PFSK-1 (cell line): ENCODE measurements around the gene TNRC6B.

Experiments
- FOXP2 ChIP-seq: optimal IDR thresholded peaks from 2 replicates; pipeline ENCODE3; 2011; ENCODE audit warnings: borderline replicate concordance, control low read depth, inconsistent platforms; ENCODE audit not compliant: insufficient read depth; ENCODE audit errors: extremely low read length, extremely low read depth
- POLR2AphosphoS5 ChIP-seq: IDR thresholded peaks from 2 replicates; pipeline ENCODE4 v1.6.1; 2012; ENCODE audit warnings: low read depth, mild to moderate bottlenecking, control low read depth, low read length, moderate library complexity
- REST ChIP-seq, 2 experiments: IDR thresholded peaks; 2 replicates each; pipeline versions ENCODE4 v1.6.1 to v1.8.0; 2011 to 2012; ENCODE audit warnings: low read depth in 2 of 2, low read length in 2 of 2, control low read depth in 1 of 2, inconsistent platforms in 1 of 2, mild to moderate bottlenecking in 1 of 2, moderate library complexity in 1 of 2; ENCODE audit not compliant: insufficient read depth in 1 of 2
- SIN3A ChIP-seq: IDR thresholded peaks from 2 replicates; pipeline ENCODE4 v1.6.1; 2012; ENCODE audit warnings: mild to moderate bottlenecking, low read length, moderate library complexity, borderline replicate concordance; ENCODE audit not compliant: insufficient read depth
- TAF1 ChIP-seq: IDR thresholded peaks from 2 replicates; pipeline ENCODE4 v1.6.1; 2012; ENCODE audit warnings: low read length, control low read depth, borderline replicate concordance; ENCODE audit not compliant: insufficient read depth

The TNRC6B gene

DNA sequence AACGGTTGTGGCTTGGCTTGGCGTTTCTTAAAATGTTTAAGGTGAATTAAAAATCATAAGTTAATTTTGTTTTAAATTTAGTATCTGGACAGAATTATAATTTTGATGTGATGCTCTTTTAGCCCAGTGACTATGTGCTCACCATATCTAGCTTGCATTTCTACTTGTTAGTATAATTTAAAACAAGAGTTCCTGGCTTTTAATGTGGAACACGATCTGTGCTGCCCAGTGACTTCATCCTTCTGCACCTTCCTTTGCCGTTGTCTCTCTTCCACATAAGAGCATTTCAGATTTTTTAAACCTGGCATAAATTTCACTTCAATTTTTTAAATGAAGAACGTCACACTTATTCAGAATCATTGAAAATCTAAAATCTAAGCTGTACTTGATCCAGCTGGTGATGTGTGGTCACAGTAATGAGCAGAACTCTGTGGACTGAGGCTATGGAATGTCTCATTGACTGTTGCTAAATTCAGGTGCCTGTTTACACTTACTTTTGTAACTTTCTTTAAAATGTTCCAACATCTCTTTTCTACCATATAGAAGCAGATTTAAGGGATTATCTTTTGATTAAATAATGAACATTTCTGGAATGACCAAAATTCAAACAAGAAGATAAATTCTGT lies 93.1 kb downstream of the TNRC6B start:
- TF ChIP-seq POLR2AphosphoS5 (no peak), SIN3A (no peak), FOXP2 (no peak), TAF1 (no peak), REST (IDR thresholded peaks at IDR 0.05; ENCODE audit: insufficient read depth in 1 of 2, low read depth in 2 of 2, low read length in 2 of 2) (no peak)

DNA sequence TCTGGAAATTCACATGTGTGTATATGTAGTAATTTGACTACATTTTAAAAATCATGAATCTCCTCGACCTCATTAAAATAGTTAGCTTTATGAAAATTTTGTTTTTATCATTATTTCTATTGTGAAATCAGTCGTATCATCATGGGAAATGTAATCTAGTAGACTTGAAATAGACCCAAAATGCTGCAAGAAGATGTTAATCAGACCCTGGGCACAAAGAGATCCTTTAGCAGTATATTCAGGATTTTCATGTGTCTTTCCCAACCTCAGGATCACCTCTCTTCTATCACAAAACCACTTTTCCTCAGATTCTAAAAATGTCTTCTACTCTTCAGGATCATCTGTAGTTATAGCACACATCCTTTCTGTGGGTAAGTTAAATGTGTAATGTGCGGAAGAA lies 93.7 kb downstream of the TNRC6B start:
- no peak for TF ChIP-seq SIN3A
- TF ChIP-seq POLR2AphosphoS5: no peak

DNA sequence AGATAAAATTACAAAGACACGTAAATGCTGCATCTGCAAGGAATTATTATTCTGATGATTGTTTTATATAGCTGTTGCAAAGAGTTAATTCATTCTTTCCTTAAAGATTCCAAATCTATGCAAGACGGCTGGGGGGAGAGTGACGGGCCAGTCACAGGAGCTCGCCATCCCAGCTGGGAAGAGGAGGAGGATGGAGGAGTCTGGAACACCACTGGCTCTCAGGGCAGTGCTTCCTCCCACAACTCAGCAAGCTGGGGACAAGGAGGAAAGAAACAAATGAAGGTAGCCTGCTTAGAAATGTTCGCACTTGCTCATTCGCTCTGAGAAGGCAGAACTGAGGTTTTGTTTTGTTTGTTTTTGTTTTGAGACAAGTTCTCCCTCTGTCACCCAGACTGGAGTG lies 95.6 kb downstream of the TNRC6B start:
- no peak for TF ChIP-seq FOXP2
- no peak for TF ChIP-seq TAF1
- TF ChIP-seq SIN3A: no peak
- no peak for TF ChIP-seq REST (IDR thresholded peaks at IDR 0.05; ENCODE audit: insufficient read depth in 1 of 2, low read depth in 2 of 2, low read length in 2 of 2)
- TF ChIP-seq POLR2AphosphoS5: no peak

DNA sequence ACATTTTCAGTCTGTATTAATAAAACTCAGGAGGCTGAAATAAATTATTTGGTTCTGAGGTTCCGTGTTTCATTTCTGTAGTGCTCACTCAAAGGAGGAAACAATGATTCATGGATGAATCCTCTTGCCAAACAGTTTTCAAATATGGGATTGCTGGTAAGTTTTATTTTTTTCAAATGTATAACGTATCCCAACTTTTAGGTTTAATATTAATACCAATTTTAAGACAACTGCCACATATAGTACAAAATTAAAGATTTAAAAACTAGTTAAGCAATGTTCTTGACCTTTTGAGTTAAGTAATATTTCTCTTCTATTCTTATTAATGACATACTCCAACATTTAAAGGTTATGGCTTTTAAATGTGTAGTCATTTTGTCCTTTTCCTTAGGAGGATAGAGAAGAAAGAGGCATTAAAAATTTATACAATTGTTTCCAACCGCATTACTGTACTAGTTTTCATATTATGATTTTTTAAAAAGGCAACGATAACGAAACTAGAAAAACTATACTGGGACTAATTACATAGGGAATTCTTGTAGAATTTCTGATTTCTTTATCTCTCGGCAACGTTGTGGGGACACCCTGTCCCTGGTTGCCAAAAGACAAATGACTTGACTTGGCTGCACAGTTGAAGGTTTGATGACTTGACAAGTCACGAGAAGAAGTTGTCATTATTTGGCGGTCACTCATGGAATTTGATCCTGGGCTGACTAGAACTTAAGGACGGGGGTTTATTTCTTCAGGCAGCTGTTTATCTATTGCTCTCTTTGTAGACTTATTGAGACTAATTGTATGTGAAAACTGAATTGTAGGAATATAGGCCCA lies 99.5 kb downstream of the TNRC6B start:
- TF ChIP-seq TAF1 (no peak), SIN3A (no peak), POLR2AphosphoS5 (no peak), FOXP2 (no peak), REST (IDR thresholded peaks at IDR 0.05; ENCODE audit: insufficient read depth in 1 of 2, low read depth in 2 of 2, low read length in 2 of 2) (no peak)

DNA sequence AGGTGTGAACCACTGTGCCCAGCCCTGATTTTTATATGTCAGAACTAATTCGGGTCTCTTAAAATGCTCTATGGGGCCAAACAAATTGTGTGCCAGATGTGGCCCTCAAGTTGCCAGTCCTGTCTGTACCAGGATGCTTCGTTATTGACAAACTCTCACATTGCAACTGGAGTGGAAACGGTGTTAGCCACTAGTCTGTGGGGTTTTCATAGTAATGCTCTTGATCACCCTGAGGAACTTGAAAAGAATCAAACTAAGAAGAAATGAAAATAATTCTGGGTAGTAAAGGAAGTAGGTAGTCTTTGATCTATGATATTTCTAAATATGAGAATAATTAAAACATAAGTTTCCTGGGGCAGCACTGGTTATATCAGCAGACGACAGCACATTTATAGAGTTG lies 101.3 kb downstream of the TNRC6B start:
- TF ChIP-seq TAF1 (no peak), REST (IDR thresholded peaks at IDR 0.05; ENCODE audit: insufficient read depth in 1 of 2, low read depth in 2 of 2, low read length in 2 of 2) (no peak), POLR2AphosphoS5 (no peak), SIN3A (no peak), FOXP2 (no peak)
